Activated T-cell treated with anti-CD3 and anti-CD28 coated beads for 48 hours (primary cell): Measurements from ENCODE around the gene SEC22B.
"Not testable (repeated sequence)": the region's sequence is repeated elsewhere in the genome, so short reads cannot be mapped to it uniquely, and the experiment has no call there.

Source experiments
- DNase-seq: peaks from one replicate; pipeline ENCODE4 v3.0.0-alpha.2; 2020; ENCODE audit warnings: low read depth

SEC22B gene

GRCh38 chr1:120176092-120176855 is at the start of gene SEC22B:
Gene SEC22B (minus strand): TSS chr1:120176520. CDS start chr1:120176381, 139 bp downstream.
- peak; percentile 82 for DNase-seq

GRCh38 chr1:120217933-120218332 is 41.6 kb upstream of the SEC22B start:
- DNase-seq, result not testable (repeated sequence)

- DNase-seq, result not testable (repeated sequence)
These were observed 41.0 kb upstream of the SEC22B start for GRCh38 chr1:120217175-120217929.

GRCh38 chr1:120213606-120214005 is 37.3 kb upstream of the SEC22B start:
- DNase-seq, result not testable (repeated sequence)

- DNase-seq, result not testable (repeated sequence)
These were observed 34.4 kb upstream of the SEC22B start for GRCh38 chr1:120210754-120211153.

GRCh38 chr1:120196863-120197775 is 20.8 kb upstream of the SEC22B start:
- DNase-seq, result not testable (repeated sequence)

- DNase-seq, result not testable (repeated sequence)
These were observed 12.3 kb upstream of the SEC22B start for GRCh38 chr1:120188626-120189025.

GRCh38 chr1:120182176-120182707 is 5.9 kb upstream of the SEC22B start:
- not testable (repeated sequence) for DNase-seq

GRCh38 chr1:120179811-120180690 is 3.7 kb upstream of the SEC22B start:
- not testable (repeated sequence) for DNase-seq

- no peak for DNase-seq
These were observed 2.8 kb upstream of the SEC22B start for GRCh38 chr1:120178799-120179756.

GRCh38 chr1:120178058-120178457 is 1.7 kb upstream of the SEC22B start:
- not testable (repeated sequence) for DNase-seq

GRCh38 chr1:120175688-120176087 is 632 bp downstream of the SEC22B start:
- not testable (repeated sequence) for DNase-seq

GRCh38 chr1:120164761-120165160 is 11.6 kb downstream of the SEC22B start:
- not testable (repeated sequence) for DNase-seq

GRCh38 chr1:120162015-120162414 is 14.3 kb downstream of the SEC22B start:
- DNase-seq, result not testable (repeated sequence)

- not testable (repeated sequence) for DNase-seq
These were observed 17.8 kb downstream of the SEC22B start for GRCh38 chr1:120158495-120158894.

- not testable (repeated sequence) for DNase-seq
These were observed 18.2 kb downstream of the SEC22B start for GRCh38 chr1:120158086-120158485.

GRCh38 chr1:120150138-120150822 is 26.0 kb downstream of the SEC22B start:
- not testable (repeated sequence) for DNase-seq

- not testable (repeated sequence) for DNase-seq
These were observed 26.8 kb downstream of the SEC22B start for GRCh38 chr1:120149420-120150059.
